Left forelimb (tissue), 1 donor: ENCODE measurements around the gene CAMK2A.
A peak's percentile ranks its signal among the peaks of the same experiment; 100 is the strongest.

ENCODE experiments used
- DNase-seq: peaks from one replicate; pipeline ENCODE4 v3.0.0-alpha.2; 2018; ENCODE audit warnings: low spot score

The CAMK2A gene

DNA sequence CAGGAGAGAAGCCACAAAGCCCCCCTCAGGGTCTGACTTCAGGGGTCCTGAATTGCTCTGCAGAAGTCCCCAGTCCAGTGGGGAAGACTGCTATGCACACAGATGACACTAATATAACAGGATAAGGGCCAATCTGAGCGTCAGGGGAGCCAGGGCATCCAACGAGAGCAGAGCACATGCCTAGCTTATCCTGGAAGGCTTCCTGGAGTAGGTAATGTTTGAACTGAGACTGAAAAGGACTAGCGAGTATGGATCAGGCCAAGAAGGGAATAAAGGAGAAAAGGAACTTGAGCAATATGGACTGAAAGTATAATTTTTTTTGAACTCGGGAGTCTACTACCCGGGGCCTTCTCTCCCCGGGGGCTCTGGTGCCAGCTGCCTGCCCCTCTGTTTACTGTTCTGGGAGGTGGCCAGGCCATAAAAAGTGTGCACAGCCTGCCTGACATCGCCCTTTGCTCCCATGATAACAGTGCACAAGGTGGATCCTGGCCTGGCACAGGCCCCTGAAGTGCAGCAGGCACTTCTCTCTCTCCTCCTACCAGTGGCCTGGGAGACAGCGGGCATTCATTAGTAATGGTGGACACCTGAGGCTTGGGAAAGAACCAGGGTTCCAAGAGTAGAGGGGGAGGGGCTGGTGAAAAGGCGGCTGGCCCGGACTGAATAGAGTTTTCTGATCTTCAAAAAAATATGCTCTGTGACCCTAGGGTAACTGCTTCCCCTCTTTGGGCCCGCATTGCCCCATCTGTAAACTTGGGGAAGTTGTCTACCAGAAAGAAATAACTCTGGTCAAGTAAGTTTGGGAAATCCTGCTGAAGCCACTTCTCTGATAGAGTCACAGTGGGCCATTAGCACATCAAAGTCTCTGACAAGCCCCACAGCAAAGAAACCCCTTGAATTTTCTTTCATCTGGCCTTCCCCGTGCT is 104.3 kb downstream of the CAMK2A start:
- no peak for DNase-seq

DNA sequence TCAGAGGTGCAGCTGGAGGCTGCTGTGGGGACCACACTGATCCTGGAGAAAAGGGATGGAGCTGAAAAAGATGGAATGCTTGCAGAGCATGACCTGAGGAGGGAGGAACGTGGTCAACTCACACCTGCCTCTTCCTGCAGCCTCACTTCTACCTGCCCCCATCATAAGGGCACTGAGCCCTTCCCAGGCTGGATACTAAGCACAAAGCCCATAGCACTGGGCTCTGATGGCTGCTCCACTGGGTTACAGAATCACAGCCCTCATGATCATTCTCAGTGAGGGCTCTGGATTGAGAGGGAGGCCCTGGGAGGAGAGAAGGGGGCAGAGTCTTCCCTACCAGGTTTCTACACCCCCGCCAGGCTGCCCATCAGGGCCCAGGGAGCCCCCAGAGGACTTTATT is 105.6 kb downstream of the CAMK2A start:
- DNase-seq: no peak

DNA sequence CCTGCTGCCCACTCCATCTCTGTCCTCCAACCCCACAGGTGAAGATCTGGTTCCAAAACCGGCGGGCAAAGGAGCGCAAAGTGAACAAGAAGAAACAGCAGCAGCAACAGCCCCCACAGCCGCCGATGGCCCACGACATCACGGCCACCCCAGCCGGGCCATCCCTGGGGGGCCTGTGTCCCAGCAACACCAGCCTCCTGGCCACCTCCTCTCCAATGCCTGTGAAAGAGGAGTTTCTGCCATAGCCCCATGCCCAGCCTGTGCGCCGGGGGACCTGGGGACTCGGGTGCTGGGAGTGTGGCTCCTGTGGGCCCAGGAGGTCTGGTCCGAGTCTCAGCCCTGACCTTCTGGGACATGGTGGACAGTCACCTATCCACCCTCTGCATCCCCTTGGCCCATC is 106.1 kb downstream of the CAMK2A start:
- DNase-seq: no peak

DNA sequence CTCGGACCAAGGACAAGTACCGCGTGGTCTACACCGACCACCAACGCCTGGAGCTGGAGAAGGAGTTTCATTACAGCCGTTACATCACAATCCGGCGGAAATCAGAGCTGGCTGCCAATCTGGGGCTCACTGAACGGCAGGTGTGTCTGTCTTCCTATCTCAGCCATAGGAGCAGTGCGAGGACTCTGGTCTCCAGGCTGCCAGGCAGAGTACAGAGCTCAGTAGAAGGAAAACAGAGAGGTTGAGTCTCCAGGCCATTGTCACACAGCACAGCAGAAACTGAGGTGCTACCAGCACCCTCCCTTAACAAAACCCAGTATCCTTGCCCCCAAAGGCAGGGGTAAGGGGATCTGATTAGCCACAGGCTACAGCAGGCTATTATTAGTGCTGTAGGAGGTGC is 106.8 kb downstream of the CAMK2A start:
- no peak for DNase-seq

DNA sequence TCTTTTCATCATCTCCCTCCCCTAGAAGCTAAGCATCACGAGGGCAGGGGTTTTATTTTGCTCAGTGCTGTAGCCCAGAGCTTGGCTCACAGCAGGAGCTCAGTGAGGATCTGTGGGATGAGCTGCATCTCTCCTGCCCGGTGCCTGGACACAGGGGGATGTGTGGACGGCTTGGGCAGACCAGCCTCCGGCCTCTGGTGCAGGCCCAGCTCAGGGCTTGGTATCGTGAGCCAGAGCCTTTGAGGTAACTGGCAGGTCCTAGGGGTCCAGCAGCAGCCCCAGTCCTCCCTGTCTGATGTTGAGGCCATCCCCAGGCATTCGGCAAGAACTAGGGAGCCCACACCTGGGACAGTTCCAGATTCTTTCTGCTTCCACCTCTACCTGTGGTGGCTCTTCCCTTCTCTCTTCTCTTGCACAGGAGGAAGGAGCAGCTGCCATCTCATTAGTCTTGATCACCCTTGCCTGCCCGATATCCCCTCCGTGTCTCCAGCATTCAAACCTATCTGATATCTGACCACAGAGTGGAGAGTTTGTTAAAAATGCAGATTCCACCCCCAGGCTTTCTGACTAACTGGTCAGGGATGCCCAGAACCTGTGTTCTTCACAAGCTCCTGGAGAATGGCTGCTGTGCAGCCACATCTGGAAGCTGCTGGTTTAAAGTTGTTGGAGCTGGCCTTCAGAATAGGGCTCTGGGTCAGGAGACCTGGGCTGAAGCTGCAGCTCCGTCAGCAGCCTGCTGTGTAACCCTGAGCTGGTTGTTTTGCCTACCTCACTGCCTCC is 107.6 kb downstream of the CAMK2A start:
- DNase-seq: no peak

DNA sequence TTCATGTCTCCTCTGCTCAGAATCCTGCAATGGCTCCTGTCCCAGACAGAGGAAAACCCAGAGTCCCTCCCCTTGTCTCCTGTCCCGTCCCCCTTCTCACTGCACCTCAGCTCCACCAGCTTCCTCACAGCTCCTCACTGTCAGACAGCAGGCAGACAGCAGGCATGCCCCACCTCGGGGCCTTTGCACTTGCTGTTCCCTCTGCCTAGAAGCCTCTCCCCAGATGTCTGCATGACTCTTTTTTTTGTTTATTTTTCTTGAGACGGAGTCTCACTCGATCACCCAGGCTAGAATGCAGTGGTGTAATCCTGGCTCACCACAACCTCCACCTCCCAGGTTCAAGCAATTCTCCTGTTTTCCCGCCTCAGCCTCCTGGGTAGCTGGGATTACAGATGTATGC is 108.5 kb downstream of the CAMK2A start:
- DNase-seq: no peak

DNA sequence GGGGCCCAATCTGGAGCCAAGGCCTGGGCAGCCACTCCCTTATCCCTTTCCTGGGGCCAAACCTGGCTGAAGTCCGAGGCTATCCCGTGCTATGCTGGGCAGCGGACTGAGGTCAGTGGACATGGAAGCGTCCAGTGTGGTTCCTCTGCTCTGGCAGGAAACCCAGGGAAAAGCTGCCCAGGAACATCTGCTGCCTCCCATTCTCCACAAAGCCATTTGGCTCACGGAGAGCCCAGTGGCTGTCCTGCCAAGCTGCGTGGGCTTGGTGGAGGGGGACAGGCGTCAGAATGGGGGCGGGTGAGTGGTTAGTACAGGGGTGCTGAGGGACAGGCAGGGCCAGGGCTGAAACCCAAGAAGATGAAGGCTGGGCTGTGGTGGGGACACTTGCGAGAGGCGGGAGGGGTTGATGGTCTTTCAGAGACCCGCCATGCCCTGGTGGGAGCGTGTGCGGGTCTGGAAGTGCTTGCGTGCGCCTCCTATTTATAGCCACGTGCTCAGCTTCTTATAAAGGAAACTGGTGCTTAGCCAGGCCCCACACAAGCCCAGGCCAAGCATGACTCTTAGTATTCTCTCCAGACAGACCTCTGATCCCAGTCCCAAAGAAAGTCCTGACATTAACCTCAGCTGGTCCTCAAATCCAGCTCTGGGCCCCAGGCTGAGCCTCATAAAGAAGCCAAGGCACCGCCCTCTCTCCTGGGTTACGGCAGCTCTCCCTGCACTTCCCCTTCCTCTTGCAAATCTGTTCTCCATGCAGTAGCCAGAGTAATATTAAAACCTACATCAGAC is 109.1 kb downstream of the CAMK2A start:
- peak; percentile 85 for DNase-seq

DNA sequence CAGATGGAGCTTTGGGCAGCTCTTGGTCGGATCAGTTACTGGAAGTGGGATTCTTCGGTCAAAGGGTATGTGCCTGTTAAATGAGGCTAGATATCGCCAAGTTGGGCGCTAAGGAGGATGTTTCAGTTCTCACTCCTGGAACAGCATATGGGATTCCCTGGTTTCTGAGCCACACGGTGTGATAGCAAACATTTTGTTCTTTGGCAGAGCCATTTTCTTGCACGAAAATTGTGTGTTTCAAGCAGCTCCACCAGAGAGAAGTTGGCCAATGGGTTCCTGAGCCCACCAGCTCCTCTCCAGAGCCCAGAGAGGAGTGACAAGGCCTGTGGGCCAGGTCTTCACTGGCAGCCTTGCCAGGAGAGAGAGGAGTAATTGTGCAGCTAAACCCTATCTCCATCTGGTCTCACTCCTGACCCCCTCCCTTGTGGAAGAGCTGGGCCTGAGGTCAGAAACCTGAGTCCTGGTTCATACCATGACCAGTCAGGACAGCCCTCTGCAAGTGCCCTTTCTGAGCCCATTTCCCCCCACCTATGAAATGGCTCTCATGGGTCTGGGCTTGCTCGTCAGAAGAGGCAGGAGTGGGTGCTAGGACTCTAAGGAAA is 110.5 kb downstream of the CAMK2A start:
- no peak for DNase-seq

DNA sequence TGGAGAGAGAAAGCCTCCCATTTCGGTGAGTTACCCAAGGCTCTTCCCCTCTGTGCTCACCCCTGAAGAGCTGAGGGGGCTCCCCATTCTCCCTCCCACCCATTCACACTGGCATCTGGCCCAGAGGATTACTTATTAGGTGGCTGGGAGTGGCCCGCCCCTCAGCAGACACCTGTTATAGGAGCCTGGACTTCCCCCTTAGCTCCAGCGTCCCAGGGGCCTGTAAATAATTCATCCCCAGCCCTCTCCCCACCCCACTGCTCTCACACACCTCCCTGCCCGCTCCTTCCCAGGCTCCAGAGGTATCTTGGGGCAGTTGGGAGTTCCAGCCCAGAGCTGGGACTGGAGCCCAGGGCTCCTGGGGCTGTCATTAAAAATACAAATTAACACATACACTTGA is 111.3 kb downstream of the CAMK2A start:
- no peak for DNase-seq

DNA sequence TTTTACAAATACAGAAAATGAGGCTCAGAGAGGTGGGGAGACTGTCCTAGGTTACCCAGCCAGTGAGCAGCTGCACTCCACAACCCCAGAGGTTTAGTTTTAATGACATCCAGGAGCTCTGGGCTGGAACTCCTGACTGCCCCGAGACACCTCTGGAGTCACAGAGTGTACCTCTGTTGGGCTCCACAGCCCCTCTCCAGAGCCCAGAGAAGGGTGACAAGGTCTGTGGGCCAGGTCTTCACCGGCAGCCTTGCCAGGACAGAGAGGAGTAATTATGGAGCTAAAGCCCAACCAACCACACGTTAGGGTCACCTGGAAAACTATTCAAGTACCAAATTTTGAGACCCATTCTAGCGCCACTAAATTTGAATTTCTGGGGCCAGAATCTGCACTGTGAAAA is 111.9 kb downstream of the CAMK2A start:
- DNase-seq: no peak

DNA sequence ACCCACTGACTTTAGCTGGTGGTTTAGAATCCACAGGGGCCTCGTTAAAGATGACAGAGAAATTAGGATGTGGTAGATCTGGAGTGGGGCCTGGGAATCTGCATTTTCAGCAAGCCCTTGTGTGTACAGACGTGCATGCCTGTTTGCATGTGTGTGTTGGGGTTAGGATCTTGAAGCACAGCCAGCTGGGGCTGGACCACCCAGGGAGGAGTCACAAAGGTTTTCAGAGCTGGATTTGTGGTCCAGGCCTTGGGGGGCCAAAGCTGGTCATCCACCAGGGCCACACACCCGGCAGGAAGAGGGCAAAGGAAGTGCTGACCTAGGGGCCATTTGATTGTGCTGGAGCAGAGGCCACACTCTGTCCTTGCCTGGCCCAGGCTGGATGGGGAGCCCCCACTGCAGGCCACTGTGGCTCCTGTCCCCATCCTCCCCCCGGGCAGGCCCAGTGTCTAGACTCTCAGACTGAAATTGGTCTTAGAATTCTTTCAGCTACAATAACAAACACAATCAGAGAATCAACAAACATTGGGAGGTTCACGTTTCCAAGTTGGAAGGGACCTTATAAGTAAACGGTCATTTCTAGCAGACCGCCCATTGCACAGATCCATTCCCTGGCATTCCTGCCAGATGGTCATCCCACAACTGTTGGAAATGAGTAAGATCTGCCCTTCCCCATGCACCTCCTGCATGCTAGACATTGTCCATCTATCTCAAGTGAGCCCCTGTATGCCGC is 112.7 kb downstream of the CAMK2A start:
- DNase-seq: no peak

DNA sequence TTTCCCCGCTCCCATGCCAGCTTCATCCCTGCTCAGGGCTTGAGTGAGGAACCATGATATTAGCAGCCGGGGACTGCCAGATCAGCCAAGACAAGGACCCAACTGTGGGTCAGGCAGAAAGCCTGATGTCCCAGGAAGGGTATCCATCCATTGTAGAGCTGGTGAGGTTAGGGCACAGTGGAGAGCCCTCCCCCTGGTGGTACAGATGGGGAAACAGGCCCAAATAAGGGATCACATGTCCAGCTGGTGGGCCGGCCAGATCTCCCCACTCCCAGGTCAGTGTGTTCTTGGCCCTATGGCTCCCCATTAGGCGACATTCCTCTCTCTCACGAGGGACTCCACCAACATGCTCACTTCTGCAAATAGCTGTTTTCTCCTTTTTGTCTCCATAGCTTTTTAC is 114.0 kb downstream of the CAMK2A start:
- DNase-seq: no peak

DNA sequence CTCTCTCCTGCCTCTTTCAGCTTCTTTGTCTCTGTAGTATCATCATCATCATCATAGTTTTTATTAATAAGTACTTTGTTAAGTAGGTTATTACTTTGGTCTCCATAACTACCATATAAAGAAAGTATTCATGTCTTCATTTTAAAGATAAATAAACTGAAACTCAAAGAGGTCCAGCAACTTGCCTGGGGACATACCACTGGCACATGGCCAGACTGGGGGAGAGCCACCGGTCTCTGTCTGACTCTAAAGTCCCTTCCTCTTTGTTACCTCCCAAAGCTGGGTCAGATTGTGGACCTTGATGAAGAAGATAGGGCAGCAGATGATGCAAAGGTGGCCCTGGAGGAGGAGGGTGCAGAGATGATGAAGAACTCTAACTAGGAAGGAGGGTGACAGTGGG is 114.5 kb downstream of the CAMK2A start:
- no peak for DNase-seq

DNA sequence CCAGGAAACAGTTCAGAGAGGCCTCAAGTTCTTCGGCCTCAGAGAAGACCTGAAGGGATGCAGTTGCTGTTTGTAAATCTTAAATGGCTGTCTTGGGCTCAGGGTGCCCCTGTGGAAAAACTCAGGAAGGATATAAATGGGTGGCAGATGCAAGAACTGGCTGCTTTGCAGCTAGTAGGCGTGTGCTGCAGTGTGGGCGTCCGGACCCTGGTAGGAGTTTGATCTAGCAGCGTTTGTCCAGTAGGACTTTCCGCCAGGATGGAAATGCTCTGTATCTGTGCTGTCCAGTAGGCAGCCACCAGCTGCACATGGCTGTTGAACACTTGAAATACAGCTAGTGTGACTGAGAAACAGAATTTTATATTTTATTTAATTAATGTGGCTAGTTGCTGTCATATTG is 115.3 kb downstream of the CAMK2A start:
- DNase-seq: no peak

DNA sequence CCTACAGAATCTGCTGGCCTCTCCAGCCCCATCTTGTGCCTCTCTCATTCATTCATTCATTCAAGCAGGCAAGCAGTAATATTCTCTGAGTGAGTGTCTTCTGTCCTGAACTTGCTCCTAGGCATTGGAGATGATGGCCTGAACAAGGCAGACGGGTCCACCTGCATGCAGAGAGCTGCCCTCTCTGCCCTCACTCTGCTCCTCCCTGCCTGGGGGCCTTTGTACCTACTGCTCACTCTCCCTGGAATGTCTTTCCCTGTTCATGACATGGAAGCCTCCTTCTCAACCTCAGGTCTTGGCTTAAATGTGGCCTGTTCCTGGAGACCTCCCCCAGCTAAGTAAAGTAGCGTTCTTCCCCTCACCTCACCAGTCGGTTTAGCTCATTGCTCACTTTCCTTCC is 116.4 kb downstream of the CAMK2A start:
- no peak for DNase-seq

DNA sequence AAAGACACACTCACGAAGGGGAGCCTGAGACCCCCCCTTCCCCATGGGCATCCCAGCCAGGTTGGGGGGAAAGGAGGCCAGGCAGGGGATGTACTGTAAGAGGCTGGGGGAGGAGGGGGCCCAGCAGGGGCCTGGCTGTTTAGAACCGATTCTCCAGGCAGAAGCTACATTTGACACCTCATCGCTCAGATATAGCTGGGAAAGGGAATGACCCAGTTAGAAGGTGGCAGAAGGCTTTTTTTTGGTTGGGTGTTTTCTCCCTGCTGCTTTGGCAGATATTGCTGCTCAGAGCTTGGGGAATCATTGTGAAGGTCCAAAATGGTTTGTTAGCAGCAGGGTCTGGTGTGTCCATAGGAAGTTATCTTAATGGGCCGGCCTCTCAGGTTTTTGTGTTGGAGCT is 117.0 kb downstream of the CAMK2A start:
- no peak for DNase-seq

DNA sequence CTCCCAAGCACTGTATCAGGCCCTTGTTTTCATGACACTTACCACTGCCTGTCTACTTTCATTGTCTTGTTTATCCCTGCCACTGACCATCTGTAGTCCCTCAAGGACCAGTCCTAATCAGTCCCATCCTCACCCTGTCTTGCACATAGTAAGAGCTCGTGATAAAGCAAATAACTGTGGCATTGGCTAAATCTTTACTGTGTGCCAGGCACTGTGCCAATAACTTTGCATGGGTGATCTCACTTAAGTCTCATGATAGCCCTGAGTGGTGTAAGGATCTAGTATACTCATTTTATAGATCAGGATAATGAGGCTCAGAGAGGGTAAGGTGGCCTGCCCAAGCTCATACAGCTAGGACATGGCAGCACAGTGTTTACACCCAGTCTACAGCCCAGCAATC is 117.4 kb downstream of the CAMK2A start:
- no peak for DNase-seq
